Measurements from ENCODE around the gene KTN1. TPM values are rescaled to one million over a fixed set of nuclear protein-coding genes. Genes with fewer than 3 reads are reported as not detected.

KTN1 gene
- total RNA-seq, 1 experiment from 2014 or later, result 76.6 TPM

DNA sequence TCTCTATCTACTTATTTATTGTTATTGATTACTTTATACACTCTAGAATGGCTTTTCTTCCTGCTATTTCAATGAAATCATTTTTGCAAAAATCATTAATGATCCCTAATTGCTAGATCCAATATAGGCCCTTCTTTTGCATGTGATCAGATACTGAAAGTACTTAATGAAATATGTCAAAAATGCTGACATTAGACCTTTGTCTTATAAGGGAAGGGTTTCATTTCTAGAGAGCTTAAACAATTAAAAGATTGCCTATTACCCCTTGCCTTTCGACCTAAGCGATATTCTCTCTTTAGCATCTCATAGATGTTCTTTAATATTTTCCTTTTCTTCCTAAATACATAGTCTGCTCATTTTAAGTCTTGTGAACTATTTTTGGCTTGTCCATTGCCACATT lies 101.1 kb downstream of the KTN1 start:
- no peak for DNase-seq (ENCODE audit: low read depth)

DNA sequence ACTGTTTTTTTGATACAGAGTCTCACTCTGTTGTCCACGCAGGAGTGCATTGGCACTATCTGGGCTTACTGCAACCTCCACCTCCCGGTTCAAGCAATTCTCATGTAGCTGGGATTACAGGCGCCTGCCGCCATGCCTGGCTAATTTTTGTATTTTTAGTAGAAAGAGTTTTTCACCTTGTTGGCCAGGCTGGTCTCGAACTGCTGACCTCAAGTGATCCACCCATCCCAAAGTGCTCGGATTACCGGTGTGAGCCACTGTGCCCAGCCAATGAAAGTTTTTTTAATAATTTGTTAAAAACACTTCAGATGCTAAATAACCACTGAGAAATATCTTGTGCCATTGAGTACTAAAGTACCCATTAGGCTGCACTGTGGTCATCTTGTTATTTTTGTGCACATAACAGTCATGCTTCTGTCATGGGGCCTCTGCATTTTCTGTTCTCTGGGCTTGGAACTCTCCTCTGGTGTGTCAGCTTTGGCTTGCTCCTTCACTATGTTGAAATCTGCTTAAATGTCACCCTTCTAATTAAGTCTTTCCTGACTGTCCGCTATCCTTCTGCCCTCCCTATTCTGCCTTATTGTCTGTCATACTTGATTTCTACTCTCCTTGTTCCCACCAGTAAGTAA lies 105.1 kb downstream of the KTN1 start:
- DNase-seq (ENCODE audit: low read depth), result peak; percentile 7

DNA sequence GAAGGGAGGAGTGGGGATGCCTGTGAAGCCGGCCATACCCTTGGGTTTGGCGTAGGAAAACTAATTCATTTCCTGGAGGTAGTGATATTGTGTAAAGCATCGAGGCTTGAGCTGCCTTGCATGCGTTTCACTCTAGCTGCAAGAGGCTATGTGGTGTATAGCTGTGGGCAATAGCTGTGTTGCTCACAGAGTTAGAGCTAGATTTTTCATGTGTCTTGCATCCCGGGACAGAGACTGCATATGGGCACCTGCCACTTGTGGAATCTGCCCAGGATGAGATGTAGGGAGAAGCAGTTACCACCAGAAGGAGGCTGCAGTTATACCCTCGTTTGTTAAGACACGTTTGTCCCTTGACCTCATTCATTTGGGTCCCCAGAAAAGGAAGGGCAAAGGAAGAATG lies 106.7 kb downstream of the KTN1 start:
- no peak for DNase-seq (ENCODE audit: low read depth)

DNA sequence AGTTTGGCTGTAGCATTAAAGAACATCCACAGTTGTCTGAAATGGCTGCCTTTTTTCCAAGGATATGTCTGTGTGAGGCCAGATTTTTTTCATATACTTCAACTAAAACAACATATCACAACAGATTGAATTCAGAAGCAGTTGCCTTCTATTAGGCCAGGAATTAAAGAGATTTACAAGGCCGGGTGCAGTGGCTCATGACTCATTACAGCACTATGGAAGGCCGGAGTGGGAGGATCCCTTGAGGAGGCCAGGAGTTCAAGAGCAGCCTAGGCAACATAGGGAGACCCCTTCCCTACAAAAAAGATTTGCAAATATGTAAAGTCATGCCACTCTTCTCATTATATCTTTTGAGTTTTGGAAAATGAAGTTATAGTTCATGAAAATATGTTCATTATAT lies 108.6 kb downstream of the KTN1 start:
- DNase-seq (ENCODE audit: low read depth), result peak; percentile 45

DNA sequence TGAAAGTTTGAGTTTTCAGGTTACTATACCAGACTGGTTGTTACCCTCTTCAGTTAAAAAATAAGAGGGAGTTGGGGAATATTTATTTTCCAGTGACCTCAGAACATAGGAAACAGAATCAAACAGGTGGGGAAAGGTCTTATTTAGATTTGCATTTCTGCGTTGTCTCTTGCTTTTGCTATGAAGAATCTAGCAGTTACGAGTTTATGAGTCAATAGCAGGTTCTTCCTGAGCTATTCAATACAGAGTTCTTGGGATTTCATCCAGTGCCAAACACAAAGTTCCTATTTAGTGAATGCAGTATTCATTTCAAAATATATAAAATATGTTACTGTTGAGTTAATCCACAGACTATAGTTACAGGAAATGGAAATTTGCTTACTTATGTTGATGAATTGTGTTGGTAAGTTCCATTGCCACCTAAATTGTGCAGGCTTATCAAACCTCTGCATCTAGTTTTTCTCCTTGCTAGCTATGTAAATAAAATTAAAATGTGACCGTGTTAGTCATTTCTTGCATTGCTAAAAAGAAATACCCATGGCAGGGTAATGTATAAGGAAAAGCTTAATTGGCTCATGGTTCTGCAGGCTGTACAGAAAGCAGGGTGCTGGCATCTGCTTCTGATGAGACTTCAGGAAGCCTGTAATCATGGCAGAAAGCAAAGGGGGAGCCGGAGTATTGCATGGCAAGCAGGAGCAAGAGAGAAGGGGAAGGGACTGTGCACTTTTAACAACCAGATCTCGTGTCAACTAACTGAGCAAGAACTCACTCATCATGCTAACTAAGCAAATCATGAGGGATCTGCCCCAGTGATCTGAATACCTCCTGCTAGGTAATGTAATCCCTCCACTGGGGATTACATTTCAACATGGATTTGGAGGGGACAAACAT lies 110.2 kb downstream of the KTN1 start:
- peak; percentile 9 for DNase-seq (ENCODE audit: low read depth)

DNA sequence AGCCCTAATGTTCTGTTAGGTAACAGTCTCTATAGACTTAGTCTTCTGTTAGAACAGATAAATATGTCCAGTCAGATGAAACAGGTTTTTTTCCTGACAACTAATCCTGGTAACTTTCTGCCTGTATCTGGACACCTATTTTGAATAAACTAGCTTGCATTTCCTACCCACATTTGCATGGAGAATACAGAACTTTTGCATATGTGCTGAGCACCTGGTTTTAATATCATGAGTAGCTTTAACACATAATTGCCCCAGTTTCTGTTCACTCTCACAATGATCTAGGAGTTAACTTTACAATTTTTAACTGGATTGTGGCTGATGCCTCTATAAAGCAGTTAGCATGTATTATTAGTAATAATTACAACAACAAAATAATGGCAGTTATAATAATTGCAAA lies 111.7 kb downstream of the KTN1 start:
- DNase-seq (ENCODE audit: low read depth), result no peak

DNA sequence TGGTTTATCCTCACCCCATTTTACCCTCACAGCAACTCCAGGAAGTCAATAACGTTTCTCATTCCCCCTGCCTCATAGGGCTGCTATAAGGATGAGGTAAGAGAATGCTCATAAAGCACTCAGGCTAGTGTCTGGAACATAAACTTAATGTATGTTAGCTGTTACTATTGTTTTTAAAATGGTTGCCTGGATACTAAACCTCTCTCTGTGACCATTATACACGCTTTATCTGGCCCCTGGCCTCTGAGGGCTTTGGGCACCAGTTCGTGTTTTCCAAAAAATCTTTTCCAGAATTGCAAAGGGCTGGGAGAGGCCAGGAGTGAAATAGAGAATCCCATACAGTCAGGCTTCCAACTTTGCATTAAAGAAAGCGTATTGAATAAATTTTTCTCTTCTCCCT lies 113.9 kb downstream of the KTN1 start:
- no peak for DNase-seq (ENCODE audit: low read depth)

DNA sequence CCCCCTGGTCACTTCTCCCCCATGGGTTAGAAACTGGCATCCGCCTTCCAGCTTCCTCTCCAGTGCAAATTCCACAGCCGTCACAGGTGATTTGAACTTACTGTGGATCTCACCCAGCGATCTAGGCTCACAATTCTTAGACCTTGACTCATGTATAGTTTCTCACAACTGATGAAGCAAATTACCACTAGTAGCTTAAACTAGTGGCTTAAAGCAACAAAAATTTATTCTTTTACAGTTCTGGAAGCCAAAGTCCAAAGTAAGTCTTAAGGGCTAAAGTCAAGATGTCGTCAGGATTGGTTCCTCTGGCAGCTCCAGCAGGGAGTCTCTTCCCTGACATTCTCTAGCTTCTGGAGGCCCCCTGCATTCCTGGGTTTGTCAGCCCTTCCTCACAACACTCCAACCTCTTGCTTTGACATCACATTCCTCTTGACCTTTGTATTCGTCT lies 117.4 kb downstream of the KTN1 start:
- DNase-seq (ENCODE audit: low read depth), result peak; percentile 5

DNA sequence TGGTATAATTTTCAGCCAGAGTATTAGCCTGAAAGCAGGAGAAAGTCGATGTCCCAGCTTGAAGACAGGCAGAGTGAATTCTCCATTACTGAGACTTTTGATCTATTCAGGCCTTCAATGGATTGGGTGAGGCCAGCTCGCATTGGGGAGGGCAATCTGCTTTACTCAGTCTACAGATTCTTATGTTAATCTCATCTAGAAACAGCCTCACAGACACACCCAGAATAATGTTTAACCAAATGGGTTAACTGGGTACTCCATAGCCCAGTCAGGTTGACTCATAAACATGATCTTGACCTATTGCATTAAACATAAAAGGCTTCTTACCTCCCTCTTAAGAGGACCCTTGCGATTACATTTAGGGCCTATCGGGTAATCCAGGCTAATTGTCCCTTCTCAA lies 118.0 kb downstream of the KTN1 start:
- DNase-seq (ENCODE audit: low read depth), result no peak

DNA sequence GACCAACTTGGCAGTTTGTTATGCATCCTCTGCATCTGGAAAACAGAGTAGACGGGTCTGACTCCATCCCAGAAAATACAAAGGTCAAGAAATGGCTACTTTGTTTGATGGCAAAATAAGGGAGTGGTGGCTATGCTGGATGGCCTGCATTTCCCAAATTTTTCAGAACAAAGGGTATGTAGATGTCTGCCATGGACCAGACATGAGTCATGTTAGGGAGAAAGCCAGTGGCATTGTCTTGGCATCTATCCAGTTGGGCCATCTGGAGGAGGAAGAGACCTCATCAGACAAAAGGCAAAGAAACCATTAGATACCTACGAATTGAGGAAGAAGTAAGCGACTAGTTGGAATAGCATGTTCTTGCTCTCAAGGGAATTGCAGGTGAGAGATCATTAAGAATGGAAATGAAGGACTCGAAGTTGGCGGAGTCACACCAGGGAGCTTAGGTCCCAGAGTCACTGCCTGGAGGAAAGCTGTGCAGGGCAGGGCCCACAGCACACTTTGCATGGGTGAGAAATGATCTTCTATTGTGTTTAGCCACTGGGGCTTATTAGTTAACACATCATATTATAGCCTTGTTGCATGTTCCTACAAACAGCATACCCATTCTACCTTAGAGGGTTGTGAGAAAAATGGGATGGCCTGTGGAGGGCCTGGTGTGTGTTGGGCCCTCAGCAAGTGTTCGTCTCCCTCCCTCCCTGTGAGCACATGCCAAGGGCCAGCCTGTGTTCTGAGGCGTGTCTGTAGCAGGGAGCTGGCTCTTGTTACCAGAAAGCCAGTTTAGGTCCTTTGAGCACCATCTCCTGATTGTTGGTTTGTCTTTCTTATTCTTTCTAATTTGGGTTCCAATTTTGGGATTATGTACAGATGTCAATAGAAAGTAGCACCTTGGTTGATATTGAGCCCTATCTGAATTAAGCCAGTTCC lies 119.4 kb downstream of the KTN1 start:
- DNase-seq (ENCODE audit: low read depth), result peak; percentile 84

DNA sequence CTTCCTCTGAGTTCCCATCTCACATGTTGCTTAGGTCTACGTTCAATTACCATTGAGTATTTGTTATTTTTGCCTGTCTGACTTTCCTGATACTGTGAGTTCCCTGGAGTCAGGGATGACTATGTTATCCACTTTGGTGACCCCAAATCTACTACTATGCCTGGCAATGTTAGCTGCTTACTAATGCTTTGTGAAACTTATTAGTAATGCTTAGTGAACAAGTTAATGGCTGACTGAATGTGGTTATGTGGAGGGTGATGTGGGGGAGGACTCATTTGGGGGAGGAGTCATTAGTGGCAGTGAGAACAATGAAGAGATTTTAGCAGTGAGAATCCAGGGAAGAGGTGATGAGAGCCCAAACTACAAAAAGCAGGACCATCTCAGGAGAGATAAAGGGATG lies 121.6 kb downstream of the KTN1 start:
- peak; percentile 83 for DNase-seq (ENCODE audit: low read depth)

DNA sequence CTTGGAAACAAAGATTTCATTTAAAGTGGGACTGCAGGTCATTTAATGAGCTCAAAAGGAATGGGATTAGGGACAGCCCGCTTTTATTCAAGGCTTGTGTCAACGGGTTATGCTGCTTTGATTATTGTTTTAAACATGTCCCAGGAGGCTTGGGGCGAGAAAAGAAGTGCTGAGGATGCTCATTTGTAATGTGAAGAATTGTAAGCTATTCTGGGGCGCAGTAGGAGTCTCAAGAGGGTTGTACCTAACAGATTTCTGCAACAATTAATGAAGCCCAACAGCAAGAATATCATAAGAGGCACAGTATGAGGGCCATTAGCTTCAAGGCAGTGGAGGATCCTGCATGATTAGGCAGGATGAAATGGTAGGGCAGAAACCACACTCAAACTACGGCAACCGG lies 122.5 kb downstream of the KTN1 start:
- no peak for DNase-seq (ENCODE audit: low read depth)

DNA sequence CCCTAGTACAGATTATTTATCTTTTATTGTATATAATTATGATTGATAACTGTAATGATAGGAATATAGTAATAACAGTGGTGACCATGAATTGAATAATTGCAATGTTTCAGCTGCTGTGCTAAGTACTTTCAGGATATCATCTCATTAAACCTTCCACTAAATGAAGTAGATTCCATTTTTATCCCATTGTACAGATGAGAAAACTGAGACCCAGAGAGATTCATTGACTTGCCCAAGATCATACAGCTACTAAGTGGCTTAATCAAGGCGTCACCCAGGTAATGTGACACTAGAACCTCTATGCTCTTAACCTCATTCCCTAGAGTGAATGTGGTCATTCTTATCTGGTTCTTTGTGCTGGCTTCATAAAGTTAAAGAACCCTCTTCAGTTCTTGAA lies 124.6 kb downstream of the KTN1 start:
- DNase-seq (ENCODE audit: low read depth), result no peak

DNA sequence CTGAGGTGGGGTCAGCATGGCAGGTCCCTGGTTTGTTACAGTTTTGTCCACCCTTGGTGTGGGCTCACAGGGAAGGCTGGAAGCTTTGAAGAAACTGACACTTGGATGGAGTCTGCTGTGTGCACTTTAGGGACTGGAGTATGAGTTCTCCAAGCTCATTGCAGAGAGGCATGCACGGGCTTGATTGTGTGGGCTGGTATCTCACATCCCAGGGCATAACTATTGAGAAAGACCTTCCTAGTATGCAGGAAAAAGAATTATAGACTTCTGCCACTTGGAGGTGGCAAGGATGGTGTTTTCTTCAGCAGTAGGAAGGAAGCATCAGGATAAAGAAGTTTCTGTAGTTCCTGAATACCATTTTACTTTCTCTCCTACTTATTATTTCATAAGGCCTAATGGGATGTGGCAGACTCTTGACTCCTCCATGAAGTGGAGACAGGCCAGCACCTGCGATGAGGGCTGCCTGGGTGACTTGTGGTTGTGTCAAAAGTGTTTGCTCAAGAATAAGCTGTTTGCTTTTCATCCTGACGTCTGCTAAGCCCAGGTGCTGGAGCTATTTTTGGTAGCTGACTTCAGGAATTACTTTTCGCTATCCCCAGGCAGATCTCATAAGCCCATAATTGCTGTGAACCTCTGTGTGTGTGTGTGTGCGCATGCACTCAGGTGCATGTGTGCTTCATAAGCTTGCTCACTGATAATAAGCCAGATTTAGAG lies 125.8 kb downstream of the KTN1 start:
- no peak for DNase-seq (ENCODE audit: low read depth)

DNA sequence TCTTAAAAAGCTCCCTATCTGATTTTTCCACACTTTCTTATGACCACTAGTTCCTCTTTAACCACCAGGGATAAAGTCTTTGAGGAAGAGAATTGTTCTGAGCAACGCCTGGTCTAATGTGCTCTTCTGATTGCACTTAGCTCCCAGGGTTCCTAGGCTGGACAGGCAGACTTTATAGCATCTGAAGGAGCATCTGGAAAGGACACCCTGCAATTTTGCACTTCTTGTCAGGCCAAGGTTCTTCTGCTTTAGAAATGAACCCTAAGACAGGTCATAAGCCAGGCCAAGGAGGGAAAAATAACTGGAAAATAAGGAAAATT lies 126.3 kb downstream of the KTN1 start:
- DNase-seq (ENCODE audit: low read depth), result no peak

DNA sequence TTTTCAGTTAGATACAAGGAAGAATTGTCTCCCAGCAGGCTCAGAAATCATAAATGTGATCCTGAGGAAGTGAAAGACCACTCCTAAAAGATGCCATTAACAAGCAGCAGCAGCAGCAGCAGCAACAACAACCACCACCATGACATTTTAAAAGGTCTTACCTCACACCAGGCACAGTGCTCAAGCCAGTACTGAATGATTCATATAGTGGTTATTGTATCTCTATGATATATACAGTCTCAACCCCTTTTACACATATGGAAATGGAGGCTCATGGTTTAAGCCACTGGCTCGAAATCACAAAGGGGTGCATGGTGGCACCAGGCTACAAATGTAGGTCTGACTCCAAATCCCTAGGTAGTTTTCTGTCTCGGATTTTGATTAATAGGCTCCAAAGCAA lies 126.9 kb downstream of the KTN1 start:
- no peak for DNase-seq (ENCODE audit: low read depth)

DNA sequence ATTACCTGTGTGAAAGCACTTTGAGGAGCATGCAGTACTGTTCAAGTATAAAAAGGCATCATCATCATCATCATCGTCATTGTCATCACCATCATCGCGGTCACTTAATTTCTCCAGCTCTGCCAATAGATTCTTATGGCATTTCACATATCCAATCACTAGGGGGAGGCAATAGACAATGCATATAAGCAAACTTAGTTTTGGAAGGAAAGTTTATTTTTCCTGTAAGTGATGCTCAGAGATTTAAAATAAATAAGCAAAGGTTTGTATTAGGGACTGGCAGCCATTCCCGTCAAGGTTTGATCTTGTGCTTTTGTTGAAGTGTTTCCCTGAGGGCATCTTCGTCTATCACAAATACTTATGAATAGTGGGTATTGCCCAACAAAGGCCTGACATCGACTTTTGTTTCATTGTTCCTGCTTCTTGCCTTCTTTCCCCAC lies 127.4 kb downstream of the KTN1 start:
- DNase-seq (ENCODE audit: low read depth), result peak; percentile 62

DNA sequence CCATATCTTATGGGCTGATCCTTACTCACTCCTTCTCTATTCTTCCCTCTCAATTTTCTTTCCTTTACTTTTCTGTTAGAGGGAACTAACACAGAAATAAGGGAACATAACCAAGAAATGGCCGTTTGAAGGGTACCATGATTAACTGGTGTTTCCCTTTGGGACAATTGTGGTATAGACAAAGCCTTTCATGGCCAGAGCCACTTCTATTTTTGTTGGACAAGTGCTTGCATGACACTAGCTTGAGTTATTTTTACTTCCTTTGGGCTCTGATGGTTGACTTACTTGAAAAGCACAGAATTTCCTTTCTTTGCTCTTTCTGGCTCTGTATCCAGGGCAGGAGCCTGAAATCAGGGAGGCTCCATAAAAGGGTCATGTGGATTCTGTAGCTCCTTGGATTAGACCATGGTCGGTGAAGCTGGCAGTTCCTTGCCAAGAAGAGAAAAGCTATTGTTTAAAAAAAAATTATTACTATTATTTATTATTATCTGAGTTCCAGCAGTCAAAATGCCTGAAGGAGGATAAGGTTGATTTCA lies 130.6 kb downstream of the KTN1 start:
- DNase-seq (ENCODE audit: low read depth), result no peak

DNA sequence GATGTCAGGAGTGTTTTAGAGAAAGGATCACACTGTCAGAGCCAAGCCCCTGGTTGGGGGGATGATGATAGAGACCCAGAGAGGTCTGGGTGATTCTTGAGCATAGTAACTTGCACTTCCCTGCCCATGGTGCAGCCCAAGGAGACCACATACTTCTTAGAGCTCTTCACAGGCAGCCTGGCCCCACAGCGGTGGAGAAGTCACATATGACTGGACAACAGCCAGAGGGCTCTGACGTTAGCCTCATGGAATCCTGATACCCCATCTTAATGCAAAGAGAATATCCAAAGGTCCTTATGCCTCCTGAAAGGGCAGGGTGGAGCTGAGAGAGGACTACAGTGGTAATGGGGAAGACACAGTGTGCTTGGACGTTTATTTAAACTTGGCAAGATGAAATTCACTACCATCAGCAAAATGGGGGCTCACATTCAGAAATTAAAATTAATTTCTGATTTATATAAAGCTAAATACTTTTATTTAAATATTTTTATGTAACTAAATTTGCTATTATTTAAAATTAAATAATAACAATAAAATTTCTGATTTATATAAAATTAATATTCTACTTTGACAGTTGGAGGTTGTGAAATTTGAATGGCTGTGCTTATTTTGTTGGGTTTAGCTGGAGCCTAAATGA lies 131.3 kb downstream of the KTN1 start:
- peak; percentile 57 for DNase-seq (ENCODE audit: low read depth)

DNA sequence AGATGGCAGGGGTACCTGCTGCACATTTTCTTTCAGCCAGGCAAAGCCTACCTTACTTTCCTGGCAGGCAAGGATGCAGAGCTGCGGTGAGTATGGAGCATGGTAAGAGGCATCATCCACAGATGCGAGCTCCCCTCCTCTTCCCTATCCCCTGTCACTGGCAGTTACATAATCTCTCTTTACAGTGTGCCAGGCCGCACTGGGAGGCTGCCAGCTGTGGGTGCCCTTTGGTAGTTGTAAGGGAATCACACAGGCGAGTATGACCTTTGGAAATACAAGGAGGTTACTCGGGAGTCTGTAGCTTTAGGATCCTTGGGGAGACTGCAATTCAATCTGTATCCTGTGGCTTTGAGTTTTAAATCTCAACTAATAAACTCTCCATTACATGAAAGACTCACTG lies 132.5 kb downstream of the KTN1 start:
- DNase-seq (ENCODE audit: low read depth), result no peak

DNA sequence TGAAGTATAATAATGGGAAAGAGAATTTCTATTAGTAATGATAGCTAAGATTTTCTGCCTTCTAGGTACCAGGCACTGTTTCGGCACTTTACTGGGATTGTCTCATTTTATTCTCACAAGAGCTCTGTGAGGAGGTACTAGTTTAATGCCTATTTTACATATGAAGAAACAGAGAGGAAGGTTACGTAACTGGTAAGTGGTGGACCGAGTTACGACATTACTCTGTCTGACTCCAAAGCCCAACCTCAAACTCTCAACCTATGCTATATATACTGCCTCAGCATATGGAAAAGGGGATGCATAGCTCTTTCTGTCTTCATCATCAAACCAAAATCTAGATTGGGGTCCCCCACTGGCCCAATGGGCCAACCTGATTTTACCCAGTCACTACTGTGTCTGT lies 133.5 kb downstream of the KTN1 start:
- DNase-seq (ENCODE audit: low read depth), result no peak
